Measurements from ENCODE around the gene TMEM132D.

DNA sequence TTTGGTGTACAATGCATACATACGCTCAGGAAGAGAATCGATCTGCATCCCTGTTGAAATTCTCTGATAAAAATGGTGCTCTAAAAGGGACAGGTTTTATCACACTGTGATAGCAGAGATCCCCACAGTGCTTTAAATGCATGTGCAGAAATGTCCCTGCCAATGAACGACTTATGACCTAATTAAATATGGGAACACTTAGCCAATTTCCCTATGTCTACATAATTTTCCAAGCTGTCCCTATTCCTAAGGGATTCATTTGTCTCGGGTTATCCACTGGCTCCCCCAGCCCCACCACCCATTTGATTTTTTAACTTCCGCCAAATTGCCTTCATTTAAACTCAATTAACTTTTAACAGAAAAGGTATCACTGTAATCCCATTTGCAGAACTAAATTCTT lies 284.6 kb downstream of the TMEM132D start:
- TF ChIP-seq, protein P1, sequence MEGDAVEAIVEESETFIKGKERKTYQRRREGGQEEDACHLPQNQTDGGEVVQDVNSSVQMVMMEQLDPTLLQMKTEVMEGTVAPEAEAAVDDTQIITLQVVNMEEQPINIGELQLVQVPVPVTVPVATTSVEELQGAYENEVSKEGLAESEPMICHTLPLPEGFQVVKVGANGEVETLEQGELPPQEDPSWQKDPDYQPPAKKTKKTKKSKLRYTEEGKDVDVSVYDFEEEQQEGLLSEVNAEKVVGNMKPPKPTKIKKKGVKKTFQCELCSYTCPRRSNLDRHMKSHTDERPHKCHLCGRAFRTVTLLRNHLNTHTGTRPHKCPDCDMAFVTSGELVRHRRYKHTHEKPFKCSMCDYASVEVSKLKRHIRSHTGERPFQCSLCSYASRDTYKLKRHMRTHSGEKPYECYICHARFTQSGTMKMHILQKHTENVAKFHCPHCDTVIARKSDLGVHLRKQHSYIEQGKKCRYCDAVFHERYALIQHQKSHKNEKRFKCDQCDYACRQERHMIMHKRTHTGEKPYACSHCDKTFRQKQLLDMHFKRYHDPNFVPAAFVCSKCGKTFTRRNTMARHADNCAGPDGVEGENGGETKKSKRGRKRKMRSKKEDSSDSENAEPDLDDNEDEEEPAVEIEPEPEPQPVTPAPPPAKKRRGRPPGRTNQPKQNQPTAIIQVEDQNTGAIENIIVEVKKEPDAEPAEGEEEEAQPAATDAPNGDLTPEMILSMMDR (conservative IDR thresholded peaks at IDR 0.05; ENCODE audit: low read length): no peak
- no peak for TF ChIP-seq EZH2phosphoT487 (IDR thresholded peaks at IDR 0.05; ENCODE audit: borderline replicate concordance, low read depth, low read length)

All from OCI-LY7 (cell line).